H1 (cell line): Measurements from ENCODE around the gene MGST3. TPM values are rescaled to one million over a fixed set of nuclear protein-coding genes. Genes with fewer than 3 reads are reported as not detected.

ENCODE experiments used
- GABPA ChIP-seq: IDR thresholded peaks from 2 replicates; pipeline ENCODE4 v1.6.1; 2011; ENCODE audit warnings: mild to moderate bottlenecking, low read length, moderate library complexity, borderline replicate concordance; ENCODE audit not compliant: insufficient read depth
- HDAC6 ChIP-seq: IDR thresholded peaks from one replicate; pipeline ENCODE4 v1.7.1; 2012; ENCODE audit warnings: low read depth, mild to moderate bottlenecking, inconsistent platforms, low read length, moderate library complexity
- NANOG ChIP-seq: IDR thresholded peaks from 2 replicates; pipeline ENCODE4 v1.6.1; 2011; ENCODE audit warnings: low read length, low read depth, mild to moderate bottlenecking, inconsistent platforms; ENCODE audit not compliant: insufficient read depth, poor library complexity, severe bottlenecking
- PHF8 ChIP-seq: fragments of 200-600 bp; sonication (generic); conservative IDR thresholded peaks from 2 replicates; pipeline ENCODE4 v1.7.1; 2012; ENCODE audit warnings: low read depth, mild to moderate bottlenecking, inconsistent platforms, low read length, moderate library complexity
- SAP30 ChIP-seq: fragments of 300-600 bp; sonication (generic); IDR thresholded peaks from 2 replicates; pipeline ENCODE4 v1.7.1; 2012; ENCODE audit warnings: low read length, moderate library complexity, mild to moderate bottlenecking, inconsistent platforms; ENCODE audit not compliant: insufficient read depth, insufficient replicate concordance
- SIRT6 ChIP-seq: IDR thresholded peaks from one replicate; pipeline ENCODE4 v1.7.1; 2012; ENCODE audit warnings: low read length, inconsistent platforms
- polyA plus RNA-seq, 7 experiments: library from polyadenylated mRNA; depleted of rRNA in 3 of 7; stranded (reverse) in 5 of 7; unstranded in 2 of 7; fragments of >200 nt in 5 of 7; fragments of 200-250 nt in 2 of 7; gene quantifications; 1 replicate in 5 of 7; 2 replicates in 1 of 7; 4 replicates in 1 of 7; pipeline versions ENCODE4 v1.2.1 to v1.2.3, GENCODE V29; 2011 to 2013; ENCODE audit warnings: missing spikeins in 2 of 7, mixed read lengths in 2 of 7
- total RNA-seq: library from RNA; stranded (reverse); fragmentation: NEBNext Ultra II Directional; extraction: Animal tissue kit (Norgen Biotek cat#: 25700); gene quantifications from 2 replicates; pipeline ENCODE4 v1.2.1, GENCODE V29; 2021
- TF ChIP-seq, protein P1 (sequence below): fragments of 300-600 bp; sonication (generic); IDR thresholded peaks from 2 replicates; pipeline ENCODE4 v1.7.1; 2012; ENCODE audit warnings: low read length, moderate library complexity, mild to moderate bottlenecking, inconsistent platforms; ENCODE audit not compliant: insufficient replicate concordance
- TF ChIP-seq, protein P2 (sequence below): IDR thresholded peaks from 2 replicates; pipeline ENCODE4 v1.6.1; 2012; ENCODE audit warnings: inconsistent platforms

The MGST3 gene
- total and polyA plus RNA-seq, 2 of the 8 experiments (the other 6 are each of a cell fraction or from before 2014, with no cell fraction given), result 124 to 257 TPM

DNA sequence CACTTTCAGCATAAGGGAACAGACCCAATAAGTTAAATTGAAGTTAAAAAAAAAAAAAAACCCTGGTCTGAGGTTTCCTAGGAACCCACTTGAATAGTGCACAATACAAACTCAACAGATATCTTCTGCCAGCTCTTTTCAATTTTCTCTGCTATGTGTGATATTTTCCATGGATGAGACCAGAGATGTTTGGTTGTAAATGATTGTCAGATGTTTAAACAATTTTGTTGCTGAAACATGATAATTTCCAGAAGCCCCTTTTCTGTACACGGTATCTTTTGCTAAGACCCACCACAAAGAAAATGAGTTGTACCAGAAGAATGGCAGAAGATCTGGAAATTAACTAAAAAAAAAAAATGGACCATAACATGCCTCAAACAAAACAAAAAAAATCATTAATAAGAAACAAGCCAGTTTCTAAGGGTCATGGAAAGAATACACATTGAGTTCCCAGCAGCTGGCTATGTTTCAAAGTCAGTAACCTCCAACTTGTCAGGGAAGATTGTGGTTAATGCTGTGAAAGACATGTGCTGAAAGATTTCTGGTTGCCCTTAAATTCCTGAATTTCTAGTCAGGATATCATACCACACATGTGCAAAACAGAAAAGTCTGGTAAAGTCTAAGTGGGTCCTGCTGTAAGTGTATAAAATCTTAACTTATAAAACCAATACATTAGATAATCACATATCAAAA, 35.6 kb upstream of the MGST3 start (continued):
- TF ChIP-seq, protein P1, sequence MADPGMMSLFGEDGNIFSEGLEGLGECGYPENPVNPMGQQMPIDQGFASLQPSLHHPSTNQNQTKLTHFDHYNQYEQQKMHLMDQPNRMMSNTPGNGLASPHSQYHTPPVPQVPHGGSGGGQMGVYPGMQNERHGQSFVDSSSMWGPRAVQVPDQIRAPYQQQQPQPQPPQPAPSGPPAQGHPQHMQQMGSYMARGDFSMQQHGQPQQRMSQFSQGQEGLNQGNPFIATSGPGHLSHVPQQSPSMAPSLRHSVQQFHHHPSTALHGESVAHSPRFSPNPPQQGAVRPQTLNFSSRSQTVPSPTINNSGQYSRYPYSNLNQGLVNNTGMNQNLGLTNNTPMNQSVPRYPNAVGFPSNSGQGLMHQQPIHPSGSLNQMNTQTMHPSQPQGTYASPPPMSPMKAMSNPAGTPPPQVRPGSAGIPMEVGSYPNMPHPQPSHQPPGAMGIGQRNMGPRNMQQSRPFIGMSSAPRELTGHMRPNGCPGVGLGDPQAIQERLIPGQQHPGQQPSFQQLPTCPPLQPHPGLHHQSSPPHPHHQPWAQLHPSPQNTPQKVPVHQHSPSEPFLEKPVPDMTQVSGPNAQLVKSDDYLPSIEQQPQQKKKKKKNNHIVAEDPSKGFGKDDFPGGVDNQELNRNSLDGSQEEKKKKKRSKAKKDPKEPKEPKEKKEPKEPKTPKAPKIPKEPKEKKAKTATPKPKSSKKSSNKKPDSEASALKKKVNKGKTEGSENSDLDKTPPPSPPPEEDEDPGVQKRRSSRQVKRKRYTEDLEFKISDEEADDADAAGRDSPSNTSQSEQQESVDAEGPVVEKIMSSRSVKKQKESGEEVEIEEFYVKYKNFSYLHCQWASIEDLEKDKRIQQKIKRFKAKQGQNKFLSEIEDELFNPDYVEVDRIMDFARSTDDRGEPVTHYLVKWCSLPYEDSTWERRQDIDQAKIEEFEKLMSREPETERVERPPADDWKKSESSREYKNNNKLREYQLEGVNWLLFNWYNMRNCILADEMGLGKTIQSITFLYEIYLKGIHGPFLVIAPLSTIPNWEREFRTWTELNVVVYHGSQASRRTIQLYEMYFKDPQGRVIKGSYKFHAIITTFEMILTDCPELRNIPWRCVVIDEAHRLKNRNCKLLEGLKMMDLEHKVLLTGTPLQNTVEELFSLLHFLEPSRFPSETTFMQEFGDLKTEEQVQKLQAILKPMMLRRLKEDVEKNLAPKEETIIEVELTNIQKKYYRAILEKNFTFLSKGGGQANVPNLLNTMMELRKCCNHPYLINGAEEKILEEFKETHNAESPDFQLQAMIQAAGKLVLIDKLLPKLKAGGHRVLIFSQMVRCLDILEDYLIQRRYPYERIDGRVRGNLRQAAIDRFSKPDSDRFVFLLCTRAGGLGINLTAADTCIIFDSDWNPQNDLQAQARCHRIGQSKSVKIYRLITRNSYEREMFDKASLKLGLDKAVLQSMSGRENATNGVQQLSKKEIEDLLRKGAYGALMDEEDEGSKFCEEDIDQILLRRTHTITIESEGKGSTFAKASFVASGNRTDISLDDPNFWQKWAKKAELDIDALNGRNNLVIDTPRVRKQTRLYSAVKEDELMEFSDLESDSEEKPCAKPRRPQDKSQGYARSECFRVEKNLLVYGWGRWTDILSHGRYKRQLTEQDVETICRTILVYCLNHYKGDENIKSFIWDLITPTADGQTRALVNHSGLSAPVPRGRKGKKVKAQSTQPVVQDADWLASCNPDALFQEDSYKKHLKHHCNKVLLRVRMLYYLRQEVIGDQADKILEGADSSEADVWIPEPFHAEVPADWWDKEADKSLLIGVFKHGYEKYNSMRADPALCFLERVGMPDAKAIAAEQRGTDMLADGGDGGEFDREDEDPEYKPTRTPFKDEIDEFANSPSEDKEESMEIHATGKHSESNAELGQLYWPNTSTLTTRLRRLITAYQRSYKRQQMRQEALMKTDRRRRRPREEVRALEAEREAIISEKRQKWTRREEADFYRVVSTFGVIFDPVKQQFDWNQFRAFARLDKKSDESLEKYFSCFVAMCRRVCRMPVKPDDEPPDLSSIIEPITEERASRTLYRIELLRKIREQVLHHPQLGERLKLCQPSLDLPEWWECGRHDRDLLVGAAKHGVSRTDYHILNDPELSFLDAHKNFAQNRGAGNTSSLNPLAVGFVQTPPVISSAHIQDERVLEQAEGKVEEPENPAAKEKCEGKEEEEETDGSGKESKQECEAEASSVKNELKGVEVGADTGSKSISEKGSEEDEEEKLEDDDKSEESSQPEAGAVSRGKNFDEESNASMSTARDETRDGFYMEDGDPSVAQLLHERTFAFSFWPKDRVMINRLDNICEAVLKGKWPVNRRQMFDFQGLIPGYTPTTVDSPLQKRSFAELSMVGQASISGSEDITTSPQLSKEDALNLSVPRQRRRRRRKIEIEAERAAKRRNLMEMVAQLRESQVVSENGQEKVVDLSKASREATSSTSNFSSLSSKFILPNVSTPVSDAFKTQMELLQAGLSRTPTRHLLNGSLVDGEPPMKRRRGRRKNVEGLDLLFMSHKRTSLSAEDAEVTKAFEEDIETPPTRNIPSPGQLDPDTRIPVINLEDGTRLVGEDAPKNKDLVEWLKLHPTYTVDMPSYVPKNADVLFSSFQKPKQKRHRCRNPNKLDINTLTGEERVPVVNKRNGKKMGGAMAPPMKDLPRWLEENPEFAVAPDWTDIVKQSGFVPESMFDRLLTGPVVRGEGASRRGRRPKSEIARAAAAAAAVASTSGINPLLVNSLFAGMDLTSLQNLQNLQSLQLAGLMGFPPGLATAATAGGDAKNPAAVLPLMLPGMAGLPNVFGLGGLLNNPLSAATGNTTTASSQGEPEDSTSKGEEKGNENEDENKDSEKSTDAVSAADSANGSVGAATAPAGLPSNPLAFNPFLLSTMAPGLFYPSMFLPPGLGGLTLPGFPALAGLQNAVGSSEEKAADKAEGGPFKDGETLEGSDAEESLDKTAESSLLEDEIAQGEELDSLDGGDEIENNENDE, result no peak
- TF ChIP-seq PHF8 (no peak), GABPA (no peak), SIRT6 (no peak), SAP30 (no peak), HDAC6 (no peak), NANOG (no peak)
- TF ChIP-seq, protein P2, sequence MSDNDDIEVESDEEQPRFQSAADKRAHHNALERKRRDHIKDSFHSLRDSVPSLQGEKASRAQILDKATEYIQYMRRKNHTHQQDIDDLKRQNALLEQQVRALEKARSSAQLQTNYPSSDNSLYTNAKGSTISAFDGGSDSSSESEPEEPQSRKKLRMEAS, result no peak
- TF ChIP-seq, all 59 proteins: peak for 0
